Endometrium (tissue), 2 donors: ENCODE results near the gene TMEM63C.

Experiments used
- FAIRE-seq: peaks from 2 replicates; lab custom pipeline; 2012; peaks lifted over from hg19 to GRCh38; lab: Jason Lieb, UNC
- donor health status: control.
- donor health status: control.

The TMEM63C gene

GRCh38 chr14:77222546-77223225 lies 41.1 kb downstream of the TMEM63C start:
- FAIRE-seq: no peak

GRCh38 chr14:77224212-77224611 lies 42.6 kb downstream of the TMEM63C start:
- FAIRE-seq: no peak

- no peak for FAIRE-seq
These were observed 43.7 kb downstream of the TMEM63C start for GRCh38 chr14:77225254-77225653.

- no peak for FAIRE-seq
These were observed 44.4 kb downstream of the TMEM63C start for GRCh38 chr14:77225892-77226557.

DNA sequence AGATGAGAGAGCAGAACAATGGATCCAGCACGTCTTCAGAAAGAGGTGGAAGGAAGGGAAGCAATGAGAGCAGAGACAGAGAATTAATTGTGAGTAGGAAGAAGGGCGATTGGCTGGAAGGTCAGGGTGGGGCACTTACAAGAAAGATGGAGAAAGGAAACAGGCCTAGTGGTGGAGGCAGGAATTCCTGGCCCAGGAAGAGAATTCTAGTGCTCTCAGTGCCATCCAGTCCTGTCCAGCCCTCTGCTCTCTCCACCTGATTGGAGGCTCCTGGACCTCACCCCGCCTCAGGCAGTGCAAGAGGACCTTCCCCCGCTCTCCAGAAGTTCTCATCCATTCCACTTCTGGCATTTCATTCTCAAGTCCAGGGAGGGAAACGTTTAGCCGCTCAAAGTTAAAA lies 46.5 kb downstream of the TMEM63C start:
- FAIRE-seq: no peak

- FAIRE-seq: no peak
These were observed 49.3 kb downstream of the TMEM63C start for GRCh38 chr14:77230914-77231313.

DNA sequence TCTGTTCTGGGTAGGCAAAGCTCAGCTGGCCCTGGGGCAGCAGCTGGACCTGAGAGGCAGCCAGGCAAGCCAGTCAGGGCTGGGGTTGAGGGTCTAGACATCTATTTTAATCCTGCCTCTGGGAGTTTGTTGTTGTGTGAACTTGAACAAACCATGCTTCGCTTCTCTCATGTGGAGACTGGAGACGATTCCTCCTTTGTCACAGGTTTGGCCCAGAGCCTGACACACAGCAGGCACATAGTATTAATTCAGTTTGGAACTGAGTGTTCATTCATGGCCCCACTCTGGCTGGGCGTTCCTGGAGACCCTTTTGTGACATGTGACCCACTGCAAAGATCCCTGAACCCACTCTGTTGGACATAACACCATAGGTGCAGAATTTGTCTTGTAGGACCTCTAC lies 50.1 kb downstream of the TMEM63C start:
- no peak for FAIRE-seq

GRCh38 chr14:77236814-77237213 lies 55.2 kb downstream of the TMEM63C start:
- FAIRE-seq: no peak

- FAIRE-seq: no peak
These were observed 56.8 kb downstream of the TMEM63C start for GRCh38 chr14:77238356-77238755.

GRCh38 chr14:77238996-77239395 lies 57.4 kb downstream of the TMEM63C start:
- no peak for FAIRE-seq

DNA sequence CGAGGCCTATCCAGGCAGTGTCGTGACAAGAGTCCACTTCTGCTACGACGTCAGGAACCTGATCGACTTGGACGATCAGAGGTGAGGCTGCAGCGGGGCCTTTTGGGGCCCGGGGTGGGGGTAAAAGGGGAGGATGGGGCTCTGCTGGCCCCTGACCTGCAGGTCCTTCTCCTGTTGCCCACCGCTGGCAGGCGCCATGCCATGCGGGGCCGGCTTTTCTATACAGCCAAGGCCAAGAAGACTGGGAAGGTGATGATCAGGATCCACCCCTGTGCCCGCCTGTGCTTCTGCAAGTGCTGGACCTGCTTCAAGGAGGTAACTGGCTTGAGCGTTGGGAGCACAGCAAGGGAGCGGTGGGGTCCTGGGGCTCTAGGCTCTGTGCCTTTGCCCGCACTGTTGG lies 57.8 kb downstream of the TMEM63C start:
- no peak for FAIRE-seq

DNA sequence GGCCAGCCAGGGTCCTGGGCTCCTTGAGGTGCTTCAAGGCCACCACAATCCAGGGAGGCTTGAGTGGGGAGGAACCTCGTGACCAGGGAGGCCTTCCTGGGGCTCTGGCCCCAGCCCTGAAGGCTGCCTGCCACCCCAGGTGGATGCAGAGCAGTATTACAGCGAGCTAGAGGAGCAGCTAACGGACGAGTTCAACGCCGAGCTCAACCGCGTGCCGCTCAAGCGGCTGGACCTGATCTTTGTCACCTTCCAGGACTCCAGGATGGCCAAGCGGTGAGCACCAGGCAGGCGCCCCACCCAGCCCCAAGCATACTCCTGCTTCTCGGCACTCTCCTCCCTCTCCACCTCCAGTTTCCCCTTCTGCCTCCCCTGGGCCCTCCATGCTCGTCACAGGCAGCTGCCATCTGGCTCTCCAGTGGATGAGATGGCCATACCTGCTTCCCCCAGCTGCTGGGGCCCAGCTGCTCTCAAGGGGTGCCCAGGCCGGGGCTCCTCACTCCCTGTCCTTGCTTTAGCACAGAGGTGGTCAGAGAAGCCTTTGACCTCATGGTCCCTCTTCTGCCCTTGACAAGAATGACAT lies 58.8 kb downstream of the TMEM63C start:
- FAIRE-seq: no peak

GRCh38 chr14:77241955-77242354 lies 60.4 kb downstream of the TMEM63C start:
- no peak for FAIRE-seq

DNA sequence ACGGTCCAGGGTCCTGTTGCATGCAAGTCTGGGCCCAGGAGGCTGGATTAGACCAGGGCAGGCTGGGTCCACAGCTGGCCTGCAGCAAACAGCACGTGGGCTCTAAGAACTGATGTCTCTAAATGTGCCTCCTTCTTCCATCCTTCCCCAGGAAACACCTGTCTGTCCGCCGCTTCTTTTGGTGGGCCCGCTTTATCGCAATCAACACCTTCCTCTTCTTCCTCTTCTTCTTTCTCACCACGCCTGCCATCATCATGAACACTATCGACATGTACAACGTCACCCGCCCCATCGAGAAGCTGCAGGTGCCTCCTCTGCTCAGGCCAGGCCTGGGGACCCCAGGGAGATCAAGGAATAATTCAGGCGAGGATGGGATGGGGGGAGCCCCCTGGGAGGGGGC lies 61.2 kb downstream of the TMEM63C start:
- no peak for FAIRE-seq

GRCh38 chr14:77243853-77244252 lies 62.3 kb downstream of the TMEM63C start:
- no peak for FAIRE-seq

DNA sequence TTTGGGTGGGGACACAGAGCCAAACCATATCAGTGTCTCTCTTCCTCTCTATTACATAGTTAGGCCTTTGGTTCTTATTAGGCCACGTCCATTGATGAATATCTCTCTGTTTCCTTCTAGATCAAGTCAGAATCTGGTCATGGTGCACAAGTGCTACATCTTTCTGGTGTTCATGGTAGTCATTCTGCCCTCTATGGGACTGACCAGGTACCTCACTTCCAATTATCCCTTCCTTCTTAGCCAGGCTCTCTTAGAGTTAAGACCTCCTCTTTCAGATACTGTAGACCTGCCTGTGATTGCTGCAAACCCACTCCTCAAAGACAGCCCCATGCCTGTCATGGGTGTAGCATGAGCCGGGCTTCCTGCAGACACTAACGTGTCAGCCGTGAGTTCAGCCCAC lies 64.2 kb downstream of the TMEM63C start:
- no peak for FAIRE-seq

DNA sequence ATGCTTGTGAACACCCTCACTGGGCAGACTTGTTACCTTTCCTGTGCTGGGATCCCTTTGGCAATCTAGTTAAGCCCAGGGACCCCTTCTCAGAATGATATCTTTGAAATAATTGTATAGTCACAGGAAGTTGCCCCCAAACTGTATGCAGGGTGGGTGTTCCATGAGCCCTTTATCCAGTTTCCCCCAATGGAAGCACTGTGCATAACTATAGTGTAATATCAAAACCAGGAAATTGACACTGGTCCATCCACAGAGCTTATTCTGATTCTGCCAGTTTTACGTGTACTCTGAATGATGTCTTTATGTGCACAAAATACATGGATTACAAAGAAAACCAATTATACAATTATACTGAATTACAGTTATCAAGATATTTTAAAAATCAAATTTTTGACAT lies 65.2 kb downstream of the TMEM63C start:
- no peak for FAIRE-seq

GRCh38 chr14:77248666-77249065 lies 67.1 kb downstream of the TMEM63C start:
- FAIRE-seq: no peak

GRCh38 chr14:77249286-77249685 lies 67.7 kb downstream of the TMEM63C start:
- FAIRE-seq: no peak

- no peak for FAIRE-seq
These were observed 69.3 kb downstream of the TMEM63C start for GRCh38 chr14:77250927-77251326.

- FAIRE-seq: no peak
These were observed 70.3 kb downstream of the TMEM63C start for GRCh38 chr14:77251870-77252269.

DNA sequence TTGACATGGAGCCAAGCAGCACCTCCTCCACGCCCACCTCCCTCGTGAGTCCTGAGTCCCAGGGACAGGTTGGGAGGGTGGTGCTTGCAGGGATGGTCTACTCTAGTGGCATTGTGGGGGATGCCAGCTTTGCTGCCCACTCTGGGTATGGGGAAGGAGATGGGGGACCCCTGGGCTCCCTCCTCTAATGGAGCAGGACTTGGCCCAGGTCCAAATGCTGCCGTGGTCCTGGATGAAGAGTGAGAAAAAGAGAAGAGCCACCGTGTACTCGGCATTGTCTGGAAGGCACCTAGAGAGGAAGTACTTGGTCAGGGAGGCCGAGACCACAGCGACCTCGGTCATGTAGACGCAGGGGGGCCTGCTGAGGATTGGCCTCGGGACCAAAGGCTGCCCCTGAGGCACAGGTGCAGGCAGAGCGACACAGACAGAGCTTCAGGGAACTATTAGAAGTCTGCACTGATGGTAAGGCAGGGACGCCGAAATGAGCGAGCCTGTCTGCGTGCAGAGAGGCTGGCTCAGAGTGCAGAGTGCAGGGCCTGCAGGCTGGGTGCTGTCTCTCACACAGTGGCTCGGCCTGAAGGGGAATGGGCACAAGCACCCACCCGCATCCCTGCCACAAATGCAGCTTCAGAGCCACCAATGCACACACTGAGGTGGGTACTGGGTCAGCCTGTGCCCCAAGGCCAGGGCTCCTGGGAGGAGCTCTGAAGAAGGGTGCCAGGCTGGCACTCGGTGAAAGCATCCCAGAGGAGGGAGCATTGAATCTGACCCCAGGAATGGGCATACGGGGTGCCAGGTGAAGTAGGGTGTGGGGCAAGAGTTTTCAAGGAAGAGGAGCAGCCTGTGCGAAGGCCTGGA lies 72.0 kb downstream of the TMEM63C start:
- FAIRE-seq: no peak

DNA sequence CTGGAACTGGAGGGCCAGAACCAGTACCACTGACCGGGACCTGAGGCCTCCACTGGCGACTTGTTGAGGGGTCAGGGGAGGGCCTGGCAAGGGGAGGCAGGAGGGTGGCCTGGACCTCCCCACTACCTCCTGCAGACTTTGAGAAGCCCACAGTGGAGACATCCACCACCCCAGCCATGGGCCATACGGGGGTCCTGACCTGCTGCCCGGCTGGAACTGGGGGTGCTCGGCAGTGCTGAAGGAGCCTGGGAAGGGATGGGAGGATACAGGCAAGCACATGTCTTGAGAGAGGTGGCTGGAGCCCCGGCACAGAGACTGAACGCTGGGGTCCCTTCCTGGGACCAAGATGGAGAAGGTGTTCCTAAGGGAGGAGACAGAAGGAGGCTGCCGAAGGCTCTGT lies 75.1 kb downstream of the TMEM63C start:
- FAIRE-seq: no peak
